ENCODE results near the gene PCDH9. TPM values are rescaled to one million over a fixed set of nuclear protein-coding genes. Genes with fewer than 3 reads are reported as not detected.

Gene PCDH9
- total and polyA plus RNA-seq, 9 donors: 0.18 to 6.5 (median 1.3) TPM

DNA sequence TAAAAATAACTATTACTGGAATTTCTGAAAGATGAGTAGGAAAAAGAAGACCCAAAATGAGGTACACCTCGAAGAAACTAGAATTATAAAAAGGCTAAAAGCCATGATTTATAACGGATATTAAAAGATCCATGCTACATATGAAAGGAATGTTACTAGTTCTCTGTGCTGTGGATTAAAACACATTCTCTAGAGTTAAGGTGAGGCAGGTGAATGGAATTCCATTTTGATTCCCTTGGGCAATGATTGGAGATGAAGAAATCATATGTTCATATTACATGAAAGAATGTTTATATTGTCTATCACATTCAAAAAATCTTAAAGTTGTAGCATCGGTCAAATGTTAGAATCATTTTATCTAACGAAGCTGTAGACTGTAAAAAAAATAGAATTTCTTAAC is 783.7 kb downstream of the PCDH9 start:
- TF ChIP-seq POLR2A (IDR thresholded peaks at IDR 0.05) (no peak), EP300 (IDR thresholded peaks at IDR 0.05) (no peak)
- TF ChIP-seq, protein P1, sequence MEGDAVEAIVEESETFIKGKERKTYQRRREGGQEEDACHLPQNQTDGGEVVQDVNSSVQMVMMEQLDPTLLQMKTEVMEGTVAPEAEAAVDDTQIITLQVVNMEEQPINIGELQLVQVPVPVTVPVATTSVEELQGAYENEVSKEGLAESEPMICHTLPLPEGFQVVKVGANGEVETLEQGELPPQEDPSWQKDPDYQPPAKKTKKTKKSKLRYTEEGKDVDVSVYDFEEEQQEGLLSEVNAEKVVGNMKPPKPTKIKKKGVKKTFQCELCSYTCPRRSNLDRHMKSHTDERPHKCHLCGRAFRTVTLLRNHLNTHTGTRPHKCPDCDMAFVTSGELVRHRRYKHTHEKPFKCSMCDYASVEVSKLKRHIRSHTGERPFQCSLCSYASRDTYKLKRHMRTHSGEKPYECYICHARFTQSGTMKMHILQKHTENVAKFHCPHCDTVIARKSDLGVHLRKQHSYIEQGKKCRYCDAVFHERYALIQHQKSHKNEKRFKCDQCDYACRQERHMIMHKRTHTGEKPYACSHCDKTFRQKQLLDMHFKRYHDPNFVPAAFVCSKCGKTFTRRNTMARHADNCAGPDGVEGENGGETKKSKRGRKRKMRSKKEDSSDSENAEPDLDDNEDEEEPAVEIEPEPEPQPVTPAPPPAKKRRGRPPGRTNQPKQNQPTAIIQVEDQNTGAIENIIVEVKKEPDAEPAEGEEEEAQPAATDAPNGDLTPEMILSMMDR (IDR thresholded peaks at IDR 0.05): no peak
- Histone ChIP-seq H3K36me3 (no peaks in the 10 kb centered on the region), H3K4me1 (ENCODE audit: insufficient read depth) (no peaks in the 10 kb centered on the region), H3K27me3 (no peaks in the 10 kb centered on the region), H3K4me3 (no peak overlapping the region), H3K27ac (no peak overlapping the region), H3K9me3 (no peaks in the 10 kb centered on the region)
- DNase-seq: no peak
- WGBS, 3 donors: 76 to 90% (median 79%) methylated on average over 4 of the region's 4 CpGs
- intact Hi-C loops (cut with DNase I): no loop called here

DNA sequence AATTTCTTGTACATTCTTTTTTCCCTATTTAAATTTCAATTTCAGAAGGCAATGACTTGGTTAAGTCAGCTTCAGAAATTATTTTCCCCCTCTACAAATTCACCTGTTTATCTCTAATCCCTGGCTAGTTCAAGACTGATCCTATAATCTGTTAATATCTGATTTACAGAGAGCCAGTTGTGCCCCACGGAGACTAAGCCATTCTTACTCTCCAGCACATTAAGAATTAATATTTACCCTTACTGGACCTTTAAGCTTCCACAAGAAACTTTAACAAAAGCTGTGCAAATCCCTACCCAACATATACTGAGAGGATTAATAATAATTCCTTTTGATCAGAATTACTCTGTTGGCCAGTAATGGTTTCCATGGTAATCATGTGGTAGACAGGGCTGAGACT is 786.2 kb downstream of the PCDH9 start:
- H3K36me3 ChIP-seq: no peaks in the 10 kb centered on the region
- H3K27ac ChIP-seq: no peak overlapping the region
- intact Hi-C loops (cut with DNase I): no loop called here
- no peak overlapping the region for H3K4me3 ChIP-seq
- TF ChIP-seq POLR2A (IDR thresholded peaks at IDR 0.05) (no peak), EP300 (IDR thresholded peaks at IDR 0.05) (no peak)
- TF ChIP-seq, protein P1 (IDR thresholded peaks at IDR 0.05): no peak
- WGBS, 3 donors: 75 to 91% (median 84%) methylated on average over 1 of the region's 1 CpG
- H3K4me1 ChIP-seq (ENCODE audit: insufficient read depth): no peaks in the 10 kb centered on the region
- no peaks in the 10 kb centered on the region for H3K9me3 ChIP-seq
- H3K27me3 ChIP-seq: no peaks in the 10 kb centered on the region
- no peak for DNase-seq

DNA sequence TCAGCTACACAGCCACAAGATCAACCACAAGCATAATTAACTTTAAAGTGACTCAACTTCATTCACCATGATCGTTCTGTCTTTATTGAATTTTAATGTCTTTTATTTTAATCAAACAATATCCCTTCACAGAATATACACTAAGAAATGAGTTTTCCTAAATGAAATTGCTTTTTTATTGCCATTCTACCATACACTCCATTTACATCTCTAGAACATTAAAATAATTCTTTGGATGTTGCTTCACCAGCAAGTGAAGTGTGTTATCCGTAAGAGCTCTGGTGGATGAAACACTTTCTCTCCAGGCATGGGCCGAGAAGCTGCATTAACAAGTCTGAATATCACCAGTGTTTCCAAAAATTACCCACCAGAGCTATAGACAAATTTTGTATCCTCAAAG is 789.2 kb downstream of the PCDH9 start:
- Histone ChIP-seq H3K27ac (no peak overlapping the region), H3K4me1 (ENCODE audit: insufficient read depth) (no peaks in the 10 kb centered on the region), H3K4me3 (no peak overlapping the region), H3K9me3 (no peaks in the 10 kb centered on the region), H3K36me3 (no peaks in the 10 kb centered on the region), H3K27me3 (no peaks in the 10 kb centered on the region)
- TF ChIP-seq EP300 (IDR thresholded peaks at IDR 0.05) (no peak), POLR2A (IDR thresholded peaks at IDR 0.05) (no peak)
- TF ChIP-seq, protein P1 (IDR thresholded peaks at IDR 0.05): no peak
- 89 to 91% (median 90%) methylated on average over 3 of the region's 3 CpGs for WGBS, 3 donors
- DNase-seq: no peak
- intact Hi-C loops (cut with DNase I): no loop called here

- H3K4me3 ChIP-seq: no peak overlapping the region
- intact Hi-C loops (cut with DNase I): no loop called here
- H3K4me1 ChIP-seq (ENCODE audit: insufficient read depth): no peaks in the 10 kb centered on the region
- TF ChIP-seq, protein P1 (IDR thresholded peaks at IDR 0.05): no peak
- no peak for TF ChIP-seq POLR2A (IDR thresholded peaks at IDR 0.05)
- TF ChIP-seq EP300 (IDR thresholded peaks at IDR 0.05): no peak
- DNase-seq: no peak
- H3K27ac ChIP-seq: no peak overlapping the region
- no peaks in the 10 kb centered on the region for H3K36me3 ChIP-seq
- H3K27me3 ChIP-seq: no peaks in the 10 kb centered on the region
- no peaks in the 10 kb centered on the region for H3K9me3 ChIP-seq
These were observed 799.4 kb downstream of the PCDH9 start for GRCh38 chr13:66430728-66431127.

DNA sequence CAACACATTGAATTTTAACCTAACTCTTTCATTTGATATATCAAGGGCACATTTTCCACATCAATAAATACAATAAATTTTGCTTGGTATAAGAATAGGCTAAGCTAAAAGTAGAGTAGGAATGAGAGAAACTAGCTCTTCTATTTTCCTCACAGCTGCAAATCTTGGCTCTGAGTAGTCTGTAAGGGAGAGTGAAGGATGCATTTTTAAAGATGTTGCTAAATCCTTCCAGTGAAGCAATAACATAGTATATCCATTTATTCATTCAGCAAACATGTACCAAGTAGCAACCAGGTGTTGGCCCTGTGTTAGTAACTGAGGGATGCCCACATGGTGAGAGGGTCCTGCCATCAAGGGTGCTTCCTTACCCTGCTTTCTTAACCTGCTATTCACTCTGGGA is 799.9 kb downstream of the PCDH9 start:
- Histone ChIP-seq H3K9me3 (no peaks in the 10 kb centered on the region), H3K36me3 (no peaks in the 10 kb centered on the region), H3K27me3 (no peaks in the 10 kb centered on the region), H3K4me1 (ENCODE audit: insufficient read depth) (no peaks in the 10 kb centered on the region), H3K4me3 (no peak overlapping the region), H3K27ac (no peak overlapping the region)
- no peak for DNase-seq
- intact Hi-C loops (cut with DNase I): no loop called here
- TF ChIP-seq POLR2A (IDR thresholded peaks at IDR 0.05) (no peak), EP300 (IDR thresholded peaks at IDR 0.05) (no peak)
- TF ChIP-seq, protein P1 (IDR thresholded peaks at IDR 0.05): no peak
